ENCODE measurements around the gene FTH1.
A peak's percentile ranks its signal among the peaks of the same experiment; 100 is the strongest.
"Not testable (repeated sequence)": the region's sequence is repeated elsewhere in the genome, so short reads cannot be mapped to it uniquely, and the experiment has no call there.

Gene FTH1

DNA sequence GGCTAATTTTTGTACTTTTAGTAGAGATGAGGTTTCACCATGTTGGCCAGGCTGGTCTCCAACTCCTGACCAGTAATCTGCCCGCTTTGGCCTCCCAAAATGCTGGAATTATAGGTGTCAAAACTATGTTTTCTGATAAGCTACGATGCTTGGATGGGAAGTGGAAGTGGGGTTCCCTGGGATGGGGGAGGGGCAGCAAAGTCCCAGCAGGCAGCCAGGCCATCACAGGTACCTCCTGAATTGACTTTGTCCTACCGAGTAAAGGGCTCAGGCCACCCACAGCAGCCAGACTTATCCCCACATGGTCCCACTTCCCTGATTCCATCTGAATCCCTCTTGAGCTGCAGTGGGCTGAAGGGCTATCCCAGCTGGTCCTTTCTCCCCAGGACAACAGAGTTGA, 6.9 kb downstream of the FTH1 start:
- 83% methylated on average over 3 of the region's 3 CpGs for WGBS
- no peaks in the 10 kb centered on the region for H3K4me1 ChIP-seq (ENCODE audit: insufficient read depth, low read length)
- peaks cover 14% of the 10 kb centered on the region for H3K27me3 ChIP-seq (ENCODE audit: insufficient read depth, low read length)
- H3K9me3 ChIP-seq (ENCODE audit: insufficient read depth, low read depth, low read length), result no peaks in the 10 kb centered on the region
- no peak overlapping the region for H3K4me3 ChIP-seq (ENCODE audit: low read length)
- H3K36me3 ChIP-seq (ENCODE audit: insufficient read depth, low read length), result peaks cover 27% of the 10 kb centered on the region
- no peak overlapping the region for H3K27ac ChIP-seq (ENCODE audit: low read depth, low read length)
- no peak overlapping the region for H3K9ac ChIP-seq (ENCODE audit: low read depth, low read length)

DNA sequence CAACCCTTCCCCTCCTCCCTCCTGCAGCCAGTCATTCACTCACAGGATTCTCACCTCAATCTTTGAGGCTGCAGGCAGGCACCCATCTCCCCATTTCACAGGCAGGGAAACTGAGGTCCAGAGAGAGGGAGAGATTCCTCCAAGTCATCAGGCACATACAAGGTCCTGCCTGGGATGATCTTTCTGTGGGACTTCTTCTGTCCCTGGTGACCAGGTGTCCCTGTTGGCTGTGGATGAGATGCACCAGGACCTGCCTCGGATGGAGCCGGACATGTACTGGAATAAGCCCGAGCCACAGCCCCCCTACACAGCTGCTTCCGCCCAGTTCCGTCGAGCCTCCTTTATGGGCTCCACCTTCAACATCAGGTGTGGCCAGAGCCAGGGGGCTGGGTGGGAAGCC, 7.8 kb downstream of the FTH1 start:
- Histone ChIP-seq H3K4me1 (ENCODE audit: insufficient read depth, low read length) (peaks cover 3% of the 10 kb centered on the region; the same call in 1 of the 2 replicates), H3K9ac (ENCODE audit: low read depth, low read length) (no peak overlapping the region), H3K27me3 (ENCODE audit: insufficient read depth, low read length) (peaks cover 22% of the 10 kb centered on the region), H3K36me3 (ENCODE audit: insufficient read depth, low read length) (peaks cover 18% of the 10 kb centered on the region), H3K4me3 (ENCODE audit: low read length) (no peak overlapping the region), H3K27ac (ENCODE audit: low read depth, low read length) (no peak overlapping the region), H3K9me3 (ENCODE audit: insufficient read depth, low read depth, low read length) (no peaks in the 10 kb centered on the region)
- 97% methylated on average over 6 of the region's 6 CpGs for WGBS

DNA sequence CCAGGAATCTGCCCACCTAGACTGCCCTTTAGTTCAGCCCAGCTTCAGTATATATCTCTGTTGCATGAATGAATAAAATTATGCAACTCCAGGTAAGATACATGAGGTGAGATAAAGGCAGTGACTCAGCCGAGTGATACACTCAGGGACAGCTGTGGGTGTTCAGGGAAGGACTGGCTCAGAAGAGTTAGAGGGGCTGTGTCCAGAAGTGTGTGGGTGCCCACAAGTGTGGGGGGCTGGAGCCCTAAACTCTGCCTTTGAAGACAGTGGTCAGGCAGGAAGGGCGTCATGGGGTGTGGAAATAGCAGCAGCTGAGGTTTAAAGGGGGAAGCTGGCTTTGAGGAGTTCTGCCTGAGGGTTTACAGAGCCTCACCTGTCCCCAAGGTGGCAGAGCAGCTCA, 8.3 kb downstream of the FTH1 start:
- Histone ChIP-seq H3K27ac (ENCODE audit: low read depth, low read length) (no peak overlapping the region), H3K4me1 (ENCODE audit: insufficient read depth, low read length) (peaks cover 4% of the 10 kb centered on the region; the same call in 1 of the 2 replicates)
- WGBS, result 62% methylated on average over 2 of the region's 2 CpGs

GRCh38 chr11:61958590-61958989, 8.8 kb downstream of the FTH1 start:
- H3K27ac ChIP-seq (ENCODE audit: low read depth, low read length), result no peak overlapping the region
- H3K36me3 ChIP-seq (ENCODE audit: insufficient read depth, low read length), result peaks cover 7% of the 10 kb centered on the region
- H3K9ac ChIP-seq (ENCODE audit: low read depth, low read length), result no peak overlapping the region
- no peaks in the 10 kb centered on the region for H3K9me3 ChIP-seq (ENCODE audit: insufficient read depth, low read depth, low read length)
- peaks cover 4% of the 10 kb centered on the region; the same call in 1 of the 2 replicates for H3K4me1 ChIP-seq (ENCODE audit: insufficient read depth, low read length)
- H3K27me3 ChIP-seq (ENCODE audit: insufficient read depth, low read length), result peaks cover 32% of the 10 kb centered on the region
- no peak overlapping the region for H3K4me3 ChIP-seq (ENCODE audit: low read length)
- 78% methylated on average over 3 of the region's 3 CpGs for WGBS

More for the DNA sequence above, 8.3 kb downstream of the FTH1 start:
- Histone ChIP-seq H3K27me3 (ENCODE audit: insufficient read depth, low read length) (peaks cover 27% of the 10 kb centered on the region), H3K9me3 (ENCODE audit: insufficient read depth, low read depth, low read length) (no peaks in the 10 kb centered on the region), H3K4me3 (ENCODE audit: low read length) (no peak overlapping the region), H3K9ac (ENCODE audit: low read depth, low read length) (no peak overlapping the region), H3K36me3 (ENCODE audit: insufficient read depth, low read length) (peaks cover 13% of the 10 kb centered on the region)

DNA sequence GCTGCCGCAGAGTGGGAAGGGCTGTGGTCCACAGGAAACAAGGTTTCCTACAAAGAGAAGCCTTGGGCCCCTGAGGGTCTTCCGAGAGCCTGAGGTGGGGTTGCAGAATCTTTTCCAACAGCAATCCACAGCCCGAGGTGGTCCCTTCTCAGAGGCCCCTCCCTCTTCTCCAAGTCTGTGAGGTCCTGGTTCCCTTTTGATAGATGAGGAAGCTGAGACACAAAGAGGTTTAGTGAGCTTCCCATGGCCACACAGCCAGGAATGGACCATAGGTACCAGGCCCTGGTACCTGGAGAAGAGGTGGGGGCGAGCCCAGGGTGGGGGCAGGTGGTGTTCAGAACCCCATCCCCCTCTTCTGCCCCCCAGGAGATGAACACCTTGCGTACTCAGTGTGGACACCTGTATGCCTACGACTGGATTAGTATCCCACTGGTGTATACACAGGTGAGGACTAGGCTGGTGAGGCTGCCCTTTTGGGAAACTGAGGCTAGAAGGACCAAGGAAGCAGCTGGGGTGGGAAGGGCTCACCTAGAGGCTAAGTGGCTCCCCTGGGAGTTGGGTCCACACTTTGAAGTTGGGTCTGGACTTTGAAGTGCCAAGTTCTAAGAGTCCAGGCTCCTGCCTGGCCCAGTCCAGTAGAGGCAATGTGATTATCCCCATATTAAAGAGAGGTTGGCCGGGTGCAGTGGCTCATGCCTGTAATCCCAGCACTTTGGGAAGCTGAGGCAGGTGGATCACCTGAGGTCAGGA, 10.2 kb downstream of the FTH1 start:
- Histone ChIP-seq H3K27ac (ENCODE audit: low read depth, low read length) (no peak overlapping the region), H3K36me3 (ENCODE audit: insufficient read depth, low read length) (no peaks in the 10 kb centered on the region), H3K4me3 (ENCODE audit: low read length) (no peak overlapping the region), H3K9ac (ENCODE audit: low read depth, low read length) (no peak overlapping the region), H3K27me3 (ENCODE audit: insufficient read depth, low read length) (peaks cover 32% of the 10 kb centered on the region), H3K9me3 (ENCODE audit: insufficient read depth, low read depth, low read length) (no peaks in the 10 kb centered on the region), H3K4me1 (ENCODE audit: insufficient read depth, low read length) (peaks cover 4% of the 10 kb centered on the region; the same call in 1 of the 2 replicates)
- 90% methylated on average over 7 of the region's 7 CpGs for WGBS

- Histone ChIP-seq H3K27ac (ENCODE audit: low read depth, low read length) (no peak overlapping the region), H3K4me3 (ENCODE audit: low read length) (no peak overlapping the region; the same call in 1 of the 2 replicates), H3K4me1 (ENCODE audit: insufficient read depth, low read length) (peaks cover 4% of the 10 kb centered on the region; the same call in 1 of the 2 replicates), H3K27me3 (ENCODE audit: insufficient read depth, low read length) (peaks cover 32% of the 10 kb centered on the region), H3K9me3 (ENCODE audit: insufficient read depth, low read depth, low read length) (no peaks in the 10 kb centered on the region), H3K36me3 (ENCODE audit: insufficient read depth, low read length) (no peaks in the 10 kb centered on the region), H3K9ac (ENCODE audit: low read depth, low read length) (no peak overlapping the region)
- 86% methylated on average over 20 of the region's 20 CpGs for WGBS
These were observed 11.0 kb downstream of the FTH1 start for GRCh38 chr11:61956191-61957020.

DNA sequence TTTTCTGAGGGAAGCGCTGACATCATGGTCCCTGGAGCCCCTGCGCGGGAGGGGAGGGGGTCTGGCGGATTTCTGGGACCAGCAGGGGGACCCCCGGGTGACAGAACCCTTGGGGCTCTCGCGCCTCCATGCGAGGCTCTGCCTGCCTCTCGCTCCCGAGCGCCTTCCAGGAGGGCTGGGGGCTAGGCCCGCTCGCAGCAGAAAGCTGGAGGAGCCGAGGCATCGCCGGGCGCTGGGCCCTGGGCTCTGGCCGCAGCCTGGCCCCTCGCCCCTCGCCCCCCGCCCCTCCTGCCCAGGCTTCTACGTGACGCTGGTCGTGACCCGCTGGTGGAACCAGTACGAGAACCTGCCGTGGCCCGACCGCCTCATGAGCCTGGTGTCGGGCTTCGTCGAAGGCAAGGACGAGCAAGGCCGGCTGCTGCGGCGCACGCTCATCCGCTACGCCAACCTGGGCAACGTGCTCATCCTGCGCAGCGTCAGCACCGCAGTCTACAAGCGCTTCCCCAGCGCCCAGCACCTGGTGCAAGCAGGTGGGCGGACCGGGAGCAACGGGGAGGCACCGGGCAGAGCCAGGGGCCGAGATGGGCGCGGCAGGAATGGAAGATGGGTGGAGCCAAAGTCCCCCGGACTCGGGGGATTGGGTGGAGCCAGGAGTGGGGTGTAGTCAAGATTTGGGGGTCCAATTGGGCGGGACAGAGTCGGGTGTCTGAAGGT, 11.9 kb downstream of the FTH1 start:
- no peak overlapping the region for H3K9ac ChIP-seq (ENCODE audit: low read depth, low read length)
- H3K9me3 ChIP-seq (ENCODE audit: insufficient read depth, low read depth, low read length), result no peaks in the 10 kb centered on the region
- H3K36me3 ChIP-seq (ENCODE audit: insufficient read depth, low read length), result no peaks in the 10 kb centered on the region
- WGBS, result 6% methylated on average over 56 of the region's 56 CpGs
- H3K27ac ChIP-seq (ENCODE audit: low read depth, low read length), result no peak overlapping the region
- H3K4me1 ChIP-seq (ENCODE audit: insufficient read depth, low read length), result peaks cover 4% of the 10 kb centered on the region; the same call in 1 of the 2 replicates
- peaks cover 32% of the 10 kb centered on the region for H3K27me3 ChIP-seq (ENCODE audit: insufficient read depth, low read length)
- H3K4me3 ChIP-seq (ENCODE audit: low read length), result peak overlapping the region; percentile 46

GRCh38 chr11:61954851-61955421, 12.5 kb downstream of the FTH1 start:
- Histone ChIP-seq H3K4me3 (ENCODE audit: low read length) (peak overlapping the region; percentile 46), H3K4me1 (ENCODE audit: insufficient read depth, low read length) (peaks cover 4% of the 10 kb centered on the region; the same call in 1 of the 2 replicates), H3K9ac (ENCODE audit: low read depth, low read length) (no peak overlapping the region), H3K9me3 (ENCODE audit: insufficient read depth, low read depth, low read length) (no peaks in the 10 kb centered on the region), H3K27ac (ENCODE audit: low read depth, low read length) (no peak overlapping the region), H3K27me3 (ENCODE audit: insufficient read depth, low read length) (peaks cover 32% of the 10 kb centered on the region), H3K36me3 (ENCODE audit: insufficient read depth, low read length) (no peaks in the 10 kb centered on the region)
- 14% methylated on average over 21 of the region's 21 CpGs for WGBS

- Histone ChIP-seq H3K4me1 (ENCODE audit: insufficient read depth, low read length) (peaks cover 7% of the 10 kb centered on the region), H3K27me3 (ENCODE audit: insufficient read depth, low read length) (peaks cover 32% of the 10 kb centered on the region), H3K27ac (ENCODE audit: low read depth, low read length) (no peak overlapping the region), H3K4me3 (ENCODE audit: low read length) (peak overlapping the region; percentile 46; the same call in 1 of the 2 replicates), H3K9me3 (ENCODE audit: insufficient read depth, low read depth, low read length) (no peaks in the 10 kb centered on the region), H3K9ac (ENCODE audit: low read depth, low read length) (no peak overlapping the region), H3K36me3 (ENCODE audit: insufficient read depth, low read length) (no peaks in the 10 kb centered on the region)
- 94% methylated on average over 8 of the region's 9 CpGs for WGBS
These were observed 13.2 kb downstream of the FTH1 start for GRCh38 chr11:61954106-61954850.

GRCh38 chr11:61953632-61954031, 13.8 kb downstream of the FTH1 start:
- WGBS, result 92% methylated on average over 5 of the region's 5 CpGs
- not testable (repeated sequence) for H3K9ac ChIP-seq (ENCODE audit: low read depth, low read length); H3K36me3 ChIP-seq (ENCODE audit: insufficient read depth, low read length); H3K27ac ChIP-seq (ENCODE audit: low read depth, low read length); H3K9me3 ChIP-seq (ENCODE audit: insufficient read depth, low read depth, low read length); H3K4me3 ChIP-seq (ENCODE audit: low read length); H3K4me1 ChIP-seq (ENCODE audit: insufficient read depth, low read length)
- H3K27me3 ChIP-seq (ENCODE audit: insufficient read depth, low read length), result peaks cover 32% of the 10 kb centered on the region

All from HUES64 (cell line).